SW 1271 (cell line): ENCODE measurements around the gene NRG2.

ENCODE experiments used
- DNase-seq, 2 experiments: peaks; one replicate each; lab custom pipeline; 2025; lab: John Stamatoyannopoulos, UW

Gene NRG2

DNA sequence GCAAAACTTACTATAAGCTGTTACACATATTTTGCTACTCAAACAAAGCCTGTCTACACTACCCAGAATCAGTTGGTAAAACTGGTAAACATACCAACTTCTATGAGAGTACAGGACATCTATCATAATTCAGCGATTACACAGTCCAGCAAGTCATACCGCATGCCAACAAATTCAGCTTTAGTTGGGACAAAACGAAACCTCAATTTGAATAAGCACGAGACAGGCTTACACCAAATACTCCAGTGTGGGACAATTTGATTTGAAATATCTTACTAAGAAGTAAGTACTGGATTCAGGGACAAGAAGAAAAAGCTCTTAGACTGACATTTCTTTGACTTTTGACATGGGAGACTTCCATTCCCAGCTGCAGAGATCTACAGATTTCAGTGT is 2.0 kb downstream of the NRG2 start:
- peak in 1 of 2 experiments; percentile 49 for DNase-seq

DNA sequence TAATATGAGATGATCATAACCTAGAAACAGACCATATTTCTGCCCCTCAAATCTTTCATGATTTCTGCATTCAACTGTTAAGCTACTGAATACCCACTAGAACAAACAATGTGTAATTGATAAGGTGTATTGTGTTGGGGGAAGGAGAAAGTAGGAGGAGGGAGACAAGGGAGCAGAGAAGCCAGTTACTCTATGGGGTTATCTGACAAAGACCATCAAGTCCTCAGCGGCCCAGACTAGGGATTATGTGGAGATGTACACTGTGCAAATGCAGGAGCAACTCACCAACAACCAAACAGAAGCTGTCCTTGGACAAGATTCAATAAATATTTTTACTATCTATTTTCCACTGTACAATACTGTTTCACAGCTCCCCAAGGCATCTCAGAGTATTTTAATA is 2.7 kb downstream of the NRG2 start:
- DNase-seq, result no peak

DNA sequence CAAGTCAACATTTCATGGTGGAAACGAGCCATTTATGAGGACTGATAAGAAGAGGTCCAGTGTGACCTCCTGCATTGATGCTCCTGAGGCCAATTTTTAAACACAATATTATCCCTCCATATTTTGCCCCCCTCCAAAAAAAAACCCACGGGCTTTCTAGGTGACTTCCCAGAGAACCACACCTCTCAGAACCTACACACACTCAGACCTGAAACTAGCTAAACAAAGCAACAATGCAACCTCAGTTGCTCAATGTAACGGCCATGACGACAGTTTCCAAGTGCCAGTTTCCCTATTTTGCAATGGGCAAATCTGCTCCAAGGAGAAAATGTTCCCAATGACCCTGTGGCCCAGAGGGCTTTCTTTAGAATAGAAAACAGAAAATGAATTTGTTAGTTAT is 3.5 kb downstream of the NRG2 start:
- no peak for DNase-seq

DNA sequence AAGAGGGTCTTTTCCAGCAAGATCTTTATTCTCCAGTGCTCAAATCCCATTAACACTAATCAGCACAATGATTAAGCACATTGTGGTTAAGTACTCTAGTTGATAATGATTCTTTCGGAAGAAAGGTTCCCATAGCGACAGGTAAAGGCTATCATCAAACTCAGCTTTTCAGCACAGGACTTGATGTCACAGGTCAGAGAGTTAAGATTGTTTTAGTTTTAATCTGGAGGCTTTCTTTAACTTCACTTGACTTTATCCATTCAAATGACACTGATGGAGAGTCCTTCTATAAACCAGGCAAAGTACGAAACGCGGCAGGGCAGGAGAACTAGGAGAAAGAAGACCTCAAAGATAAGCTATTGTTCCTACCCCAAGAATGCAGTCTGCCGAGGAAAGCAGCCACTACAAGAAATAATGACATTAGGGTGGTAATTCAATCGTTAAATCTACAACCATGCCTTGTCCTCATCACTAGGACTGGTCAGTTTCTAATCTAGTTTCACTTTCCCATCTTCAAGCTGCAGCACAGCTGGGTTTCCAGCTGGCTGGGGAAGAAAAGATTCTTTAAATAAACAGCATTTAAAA is 4.6 kb downstream of the NRG2 start:
- DNase-seq, result peak in 1 of 2 experiments; percentile 54

DNA sequence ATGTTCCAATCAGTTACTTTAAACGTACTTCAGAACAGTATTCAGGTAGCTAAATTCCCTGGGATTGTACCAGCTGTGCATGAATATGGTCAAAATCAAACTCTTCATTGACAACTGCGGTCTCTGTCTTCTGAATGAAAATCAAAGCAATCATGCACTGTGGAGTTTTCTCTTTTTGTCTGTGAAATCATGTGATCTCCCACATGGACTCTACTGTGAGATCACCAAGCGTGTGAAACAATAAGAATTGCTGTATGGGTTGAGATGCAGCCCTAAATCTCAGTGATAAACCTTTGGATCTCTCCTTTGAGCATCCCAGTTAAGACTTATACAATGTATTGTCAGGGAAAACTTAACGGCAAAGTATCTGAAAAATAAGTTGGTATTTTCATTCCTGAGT is 6.1 kb downstream of the NRG2 start:
- no peak for DNase-seq

DNA sequence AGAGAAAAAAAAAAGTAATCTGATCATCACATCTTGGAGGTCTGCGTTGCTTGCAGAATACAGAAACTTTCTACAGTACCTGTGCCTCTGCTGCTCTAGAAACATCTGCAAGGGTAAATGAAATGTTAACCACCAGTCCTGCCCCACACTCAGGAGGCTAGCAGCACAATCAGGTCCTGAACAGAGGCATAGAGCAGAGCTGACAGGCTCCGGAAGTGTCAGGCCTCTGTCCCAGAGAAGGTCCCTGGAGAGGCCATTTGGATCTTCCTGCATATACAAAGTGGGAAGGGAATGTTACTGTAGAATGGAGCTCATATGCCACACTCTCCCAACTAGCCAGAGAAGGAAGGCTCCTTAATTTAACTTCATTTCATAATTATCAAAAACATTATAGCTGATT is 7.2 kb downstream of the NRG2 start:
- no peak for DNase-seq

DNA sequence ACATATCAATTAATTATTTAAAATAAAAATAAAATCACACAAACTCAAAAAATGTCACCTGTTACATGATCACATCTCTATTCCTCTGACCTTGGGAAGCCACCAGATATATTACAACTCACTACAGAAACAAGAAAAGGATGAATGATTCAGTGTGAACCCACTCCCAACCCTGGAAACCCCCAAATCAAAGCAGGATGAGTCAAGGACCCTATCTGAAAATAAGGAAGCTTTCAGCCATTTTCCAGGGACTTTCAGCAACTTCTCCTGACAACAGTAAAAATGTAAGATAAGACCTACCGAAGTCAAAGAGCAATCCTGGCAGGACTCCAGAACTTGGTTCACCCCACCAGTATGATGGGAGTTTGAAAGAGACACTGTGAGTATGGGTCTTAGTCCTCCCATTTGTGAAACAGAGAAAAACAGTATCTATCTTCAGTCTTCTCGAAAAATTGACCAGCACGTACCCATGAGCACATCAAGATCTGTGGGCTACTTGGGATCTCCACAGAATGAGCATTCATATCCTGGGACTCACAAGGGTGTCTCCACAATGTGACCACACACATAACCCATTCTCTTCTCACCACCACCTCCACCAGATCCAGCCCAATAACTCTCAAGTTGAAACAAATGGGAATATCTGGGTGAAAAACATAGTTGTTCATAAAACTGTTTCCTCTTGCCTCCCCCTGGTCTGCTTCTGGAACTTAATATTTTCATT is 9.9 kb downstream of the NRG2 start:
- DNase-seq, result no peak

DNA sequence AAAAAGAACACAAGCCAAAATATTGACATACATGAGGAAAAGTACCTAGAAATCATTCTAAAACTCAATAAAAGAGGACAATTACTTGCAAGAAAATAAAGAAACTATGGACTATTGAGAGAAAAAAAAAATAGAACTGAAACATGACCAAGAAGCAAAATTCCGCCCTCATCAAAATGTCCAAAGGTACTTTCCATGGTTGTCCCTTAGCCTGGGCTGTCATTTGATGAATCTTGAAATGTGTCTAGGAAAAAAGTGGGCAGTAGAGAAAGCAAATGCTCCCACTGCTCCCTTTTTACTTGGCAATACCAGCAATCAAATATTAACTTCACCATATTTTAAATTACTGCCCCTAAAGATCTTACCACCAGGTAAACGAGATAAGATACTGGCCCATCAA is 10.8 kb downstream of the NRG2 start:
- DNase-seq, result no peak

DNA sequence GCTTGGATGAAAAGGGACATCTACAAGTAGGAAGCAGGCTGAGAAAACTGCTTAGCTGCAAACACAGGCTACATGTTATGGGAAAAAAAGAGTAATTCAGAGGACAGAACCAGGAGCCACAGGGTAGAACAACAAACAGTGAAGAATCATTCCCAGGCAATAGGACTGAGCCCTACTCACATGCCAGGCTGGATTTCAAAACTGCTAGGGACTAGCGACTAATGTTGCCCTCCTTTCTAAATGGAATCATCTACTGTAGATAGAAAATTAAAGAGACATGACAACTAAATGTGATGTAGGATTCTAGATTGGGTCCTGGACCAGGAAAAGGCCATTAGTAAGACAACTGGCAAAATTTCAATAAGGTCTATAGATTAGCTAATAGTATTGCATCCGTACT is 15.3 kb downstream of the NRG2 start:
- no peak for DNase-seq

DNA sequence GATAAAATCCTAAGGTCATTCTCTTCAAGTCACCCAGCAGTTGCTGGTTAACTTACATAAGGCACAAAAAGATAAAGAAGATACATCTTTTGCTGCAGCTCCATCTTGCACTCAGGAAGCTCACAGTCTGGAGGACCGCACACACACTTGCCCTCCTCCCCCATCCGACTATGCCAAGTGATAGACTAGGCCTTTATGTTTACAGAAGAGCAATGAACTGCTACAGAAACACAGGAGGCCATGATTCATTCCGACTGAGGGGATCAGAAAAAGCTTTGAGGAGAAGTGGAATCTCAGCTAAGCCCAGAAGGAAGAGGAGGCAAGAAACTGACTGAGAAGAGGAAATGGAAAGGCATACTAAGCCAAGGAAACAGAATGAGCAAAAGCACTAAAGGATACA is 17.4 kb downstream of the NRG2 start:
- no peak for DNase-seq

DNA sequence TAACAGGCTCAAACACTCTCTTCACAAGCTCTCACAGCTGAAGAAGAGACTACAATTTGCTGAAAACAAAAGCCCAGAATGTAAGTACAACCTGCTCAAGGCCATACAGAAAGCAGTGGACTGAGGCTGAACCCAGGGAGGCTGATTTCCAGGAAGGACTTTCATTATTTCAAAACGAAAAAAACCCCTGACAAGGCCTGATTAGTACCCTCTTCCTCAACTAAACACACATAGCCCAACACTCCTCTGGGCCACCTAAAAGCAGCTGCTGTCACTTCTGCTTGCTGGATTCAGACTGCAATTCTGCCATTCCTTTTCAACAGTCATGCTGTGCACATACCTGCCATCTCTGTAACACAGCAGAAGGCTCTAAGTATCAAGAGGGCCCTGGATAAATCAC is 18.2 kb downstream of the NRG2 start:
- DNase-seq, result no peak

DNA sequence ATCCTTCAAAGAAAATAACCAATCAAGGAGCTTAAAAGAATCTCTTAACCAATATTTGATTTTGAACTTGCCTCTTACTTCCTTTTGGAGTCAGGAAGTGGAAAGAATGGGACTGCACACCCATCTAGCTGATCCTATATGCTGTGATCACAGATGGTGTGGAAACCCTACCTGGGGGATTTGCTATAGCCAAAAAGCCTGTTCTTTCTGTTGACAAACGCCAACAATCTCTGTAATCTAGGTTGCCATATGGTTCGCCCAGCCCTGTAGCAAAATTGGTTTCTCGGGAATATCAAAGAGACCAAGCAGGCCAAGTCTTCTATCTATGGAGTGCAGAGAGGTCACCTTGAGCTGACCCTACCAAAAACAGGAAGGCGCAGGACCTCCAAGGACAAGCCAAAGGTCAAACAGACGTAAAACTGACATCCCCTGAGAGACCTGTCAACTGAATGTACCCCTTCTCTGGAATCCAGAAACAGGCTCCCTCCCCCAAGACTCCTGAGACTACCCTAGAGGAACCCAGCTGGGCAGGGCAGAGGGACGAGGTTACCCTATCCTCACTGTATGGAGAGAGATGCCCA is 19.4 kb downstream of the NRG2 start:
- DNase-seq, result no peak

DNA sequence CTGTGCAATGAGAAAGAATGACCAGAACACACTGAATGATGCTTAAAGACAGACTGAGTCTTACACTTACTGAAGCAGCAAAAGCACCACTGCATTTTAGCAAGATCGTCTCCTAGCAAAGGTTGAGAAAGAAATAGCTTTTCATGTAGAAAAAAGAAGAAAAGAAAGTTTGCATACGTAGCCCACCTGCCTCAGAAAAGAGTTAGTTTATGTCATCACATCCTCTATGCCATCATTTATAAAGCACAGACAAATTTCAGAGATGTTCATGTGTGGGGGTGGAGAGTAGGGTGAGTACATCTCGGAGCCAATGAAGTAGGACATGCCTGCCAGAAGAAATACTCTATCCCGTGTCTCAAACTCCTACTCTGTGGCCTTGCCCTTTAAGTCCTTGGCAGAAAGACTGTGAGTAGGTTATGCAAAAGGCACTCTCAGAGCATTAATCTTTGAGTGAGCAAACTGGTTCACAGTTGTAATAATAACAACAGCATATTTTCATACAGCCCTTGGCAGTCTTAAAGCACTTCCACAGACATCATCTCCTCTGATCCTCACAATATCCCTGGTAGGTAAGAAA is 22.4 kb downstream of the NRG2 start:
- DNase-seq, result no peak

DNA sequence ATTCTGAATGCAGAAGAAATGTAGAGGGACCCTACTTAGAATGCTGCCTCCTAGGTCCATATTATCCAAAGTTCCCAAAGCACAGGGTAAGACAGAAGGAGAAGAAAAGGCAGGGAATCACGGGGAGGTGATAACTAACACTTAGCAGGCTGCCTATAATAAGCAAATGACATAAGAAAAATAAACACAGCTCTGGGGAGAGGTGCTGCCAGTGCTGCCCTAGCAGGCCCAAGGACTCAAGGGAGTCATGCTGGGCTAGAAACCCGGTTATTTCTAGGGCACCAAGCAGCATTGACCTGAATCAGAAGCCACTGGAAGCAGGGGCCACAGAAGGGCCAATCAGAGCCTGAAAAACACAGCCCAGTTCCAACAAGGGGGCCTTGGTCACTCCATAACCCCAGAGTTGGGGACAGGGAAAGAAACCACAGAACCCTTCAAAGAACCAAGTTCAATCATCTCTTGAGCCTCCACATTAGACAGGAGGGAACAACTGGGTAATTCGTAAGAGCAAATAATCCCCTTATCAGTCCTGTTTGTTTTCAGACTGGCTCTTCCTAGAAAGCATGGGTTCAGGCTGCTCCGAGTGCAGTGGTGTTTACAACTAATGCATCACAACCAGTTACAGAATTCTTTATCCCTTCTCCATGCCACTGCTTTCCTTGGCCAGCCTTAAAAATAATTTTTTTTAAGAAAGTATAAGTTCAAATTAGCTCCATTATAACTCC is 24.0 kb downstream of the NRG2 start:
- DNase-seq, result no peak

DNA sequence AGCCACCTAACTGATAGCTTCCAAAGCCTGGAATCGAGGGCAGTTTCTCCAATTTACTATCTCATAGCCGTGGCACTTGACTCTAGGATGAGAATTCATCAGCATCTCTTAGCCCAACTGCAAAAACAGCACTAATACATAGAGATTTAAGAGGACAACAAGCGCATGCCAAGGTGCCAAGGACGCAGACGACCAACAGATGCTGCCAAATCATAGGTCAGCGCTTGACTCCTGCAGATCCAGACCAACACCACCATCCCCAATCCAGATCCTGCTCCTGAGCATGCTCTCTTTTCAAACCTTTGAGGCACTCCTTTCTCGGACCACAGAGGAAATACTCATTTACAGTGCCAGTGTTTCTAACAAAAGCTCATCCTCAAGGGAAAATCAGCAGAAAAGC is 24.6 kb downstream of the NRG2 start:
- DNase-seq, result no peak

DNA sequence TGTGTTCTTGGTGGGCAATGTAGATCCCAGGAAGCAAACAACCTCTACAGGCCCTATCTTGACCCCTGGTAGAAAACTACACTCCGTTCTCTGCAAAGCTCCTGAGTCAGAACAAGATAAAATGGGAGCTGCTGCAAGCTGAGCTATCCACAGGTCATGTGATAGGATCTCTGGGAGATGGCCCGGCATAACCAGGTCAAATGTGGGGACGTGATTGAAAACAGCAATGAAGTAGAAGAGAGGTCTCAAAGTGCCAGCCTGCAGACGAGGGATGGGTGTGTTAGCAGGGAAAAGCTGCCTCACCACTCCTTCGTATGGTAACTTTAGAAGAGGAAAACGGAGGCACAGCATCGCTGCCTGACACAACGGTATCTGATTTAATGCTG is 25.0 kb downstream of the NRG2 start:
- DNase-seq, result no peak

DNA sequence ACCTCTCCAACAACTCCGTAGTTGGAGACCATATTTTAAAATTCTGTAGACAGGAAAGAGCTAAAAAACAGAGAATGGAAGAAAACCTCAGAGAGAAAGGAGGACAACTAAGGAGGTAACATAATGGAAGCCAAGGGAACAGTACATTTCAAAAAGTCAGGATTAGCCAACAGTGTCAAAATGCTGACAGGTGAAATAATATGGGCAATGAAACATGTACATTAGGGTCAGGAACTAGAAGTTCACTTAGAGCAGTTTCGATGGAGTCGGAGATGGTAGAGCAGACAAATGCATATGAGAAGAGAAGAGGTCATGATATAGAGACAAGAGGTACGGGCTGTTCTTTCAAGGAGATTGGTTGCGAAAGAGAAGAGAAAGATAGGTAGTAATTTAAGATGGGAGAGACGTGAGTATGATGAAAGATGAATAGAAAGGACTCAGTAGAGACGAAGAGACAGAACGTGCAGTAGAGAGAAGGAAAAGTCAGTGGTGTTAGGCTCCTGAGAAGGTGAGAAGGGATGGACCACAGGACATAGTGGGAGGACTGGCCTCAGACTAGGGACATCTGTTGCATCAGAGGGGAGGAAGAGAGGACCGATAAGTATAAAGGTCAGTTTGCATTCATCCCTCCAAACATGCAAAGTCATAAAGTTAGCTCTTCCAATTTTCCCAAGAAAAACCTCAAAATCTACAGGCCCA is 25.6 kb downstream of the NRG2 start:
- no peak for DNase-seq

DNA sequence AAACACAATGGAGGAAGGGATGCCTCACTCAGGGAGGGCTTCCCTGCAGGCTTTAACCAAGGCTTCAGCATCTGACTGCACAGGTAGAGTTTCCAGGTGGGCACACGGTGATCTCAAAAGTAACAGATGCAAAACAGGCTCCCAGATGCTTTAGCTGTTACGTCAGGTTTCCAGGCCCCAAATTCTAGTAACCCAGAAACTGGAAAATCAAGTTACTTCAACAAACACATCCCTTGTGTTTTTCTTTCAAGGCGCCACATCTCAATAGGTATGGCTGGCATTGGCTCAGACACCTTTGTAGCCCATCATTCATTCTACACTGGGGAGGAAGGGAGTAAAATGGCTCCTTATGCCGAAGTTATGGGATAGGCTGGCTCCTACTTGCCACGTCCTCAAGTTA is 27.4 kb downstream of the NRG2 start:
- DNase-seq, result no peak

DNA sequence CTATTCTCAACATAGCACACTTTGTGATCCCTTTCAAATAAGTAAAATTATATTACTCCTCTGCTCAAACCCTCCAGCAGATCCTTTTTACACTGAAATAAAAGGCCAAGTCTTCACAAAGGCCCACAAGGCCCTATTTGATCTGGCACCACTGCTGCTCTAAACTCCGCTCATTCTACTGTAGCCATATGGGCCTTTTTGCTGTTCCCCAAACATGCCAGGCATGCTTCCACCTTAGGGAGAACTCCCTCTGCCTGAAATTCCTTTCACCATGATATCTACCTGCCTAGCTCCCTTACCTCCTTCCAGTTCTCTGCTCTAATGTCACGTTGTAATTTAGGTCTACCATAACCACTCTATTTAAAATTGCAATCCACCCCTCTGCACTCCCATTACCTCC is 28.3 kb downstream of the NRG2 start:
- DNase-seq, result no peak

DNA sequence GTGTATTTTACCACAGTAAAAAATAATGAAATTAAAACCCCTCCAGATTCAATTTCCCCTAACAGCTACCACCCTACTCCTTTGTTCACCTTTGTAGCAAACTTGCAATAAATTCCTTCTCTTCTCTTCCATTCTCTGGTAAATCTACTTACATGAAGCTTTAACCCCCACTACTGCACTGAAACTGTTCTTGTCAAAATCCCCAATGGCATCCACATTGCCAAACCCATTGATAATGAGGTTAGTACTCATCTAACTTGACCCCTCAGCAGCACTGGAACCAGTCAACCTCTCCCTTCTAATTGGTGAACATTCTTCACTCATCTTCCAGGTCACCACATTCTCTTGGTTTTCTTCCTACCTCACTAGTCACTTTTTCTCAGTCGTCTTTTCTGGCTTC is 29.6 kb downstream of the NRG2 start:
- DNase-seq, result no peak

DNA sequence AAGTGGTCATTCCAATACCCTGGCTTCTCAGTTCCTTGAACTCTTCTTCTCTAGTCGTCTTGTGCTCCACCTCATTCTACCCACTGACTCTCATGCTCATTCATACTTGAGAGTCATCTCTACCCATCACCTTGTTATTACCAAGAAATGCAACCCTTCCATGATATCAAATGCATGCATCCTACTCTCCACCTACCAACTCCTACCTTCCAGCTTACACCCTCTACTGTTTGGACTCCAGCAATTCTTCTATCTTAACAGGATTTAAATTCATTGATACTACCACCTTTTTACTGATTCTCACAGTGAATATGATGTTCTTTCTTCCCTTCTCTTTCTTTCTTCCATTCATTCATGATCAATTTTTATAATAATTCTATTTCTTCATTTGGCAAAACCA is 30.7 kb downstream of the NRG2 start:
- DNase-seq, result no peak

DNA sequence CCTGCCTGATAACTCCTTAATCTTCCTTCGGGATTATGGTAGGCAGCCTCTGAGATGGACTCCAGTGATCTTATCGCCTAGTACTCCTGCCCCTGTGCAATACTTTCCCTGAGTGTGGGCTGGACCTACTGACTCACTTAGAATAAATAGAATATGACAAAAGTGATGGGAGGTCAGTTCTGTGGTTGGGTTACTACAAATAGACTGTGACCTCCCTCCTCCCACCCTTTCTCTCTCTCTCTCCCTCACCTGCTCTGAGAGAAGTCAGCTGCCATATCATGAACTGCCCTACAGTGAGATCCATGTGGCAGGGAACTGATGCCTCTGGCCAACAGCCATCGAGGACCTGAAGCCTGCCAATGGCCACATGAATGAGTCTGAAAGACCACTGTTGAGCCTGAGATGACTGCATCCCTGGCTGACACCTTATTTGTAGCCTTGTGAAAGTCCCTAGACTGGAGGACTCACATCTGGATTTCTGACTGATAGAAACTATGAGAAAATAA is 31.7 kb downstream of the NRG2 start:
- DNase-seq, result no peak
